Measurements from ENCODE around the gene AMPD1.

GRCh38 chr1:114728553-114728952 lies 33.2 kb upstream of the AMPD1 start:
- TF ChIP-seq MYC (IDR thresholded peaks at IDR 0.05; ENCODE audit: low read depth, low read length), result no peak
- TF ChIP-seq, protein P1, sequence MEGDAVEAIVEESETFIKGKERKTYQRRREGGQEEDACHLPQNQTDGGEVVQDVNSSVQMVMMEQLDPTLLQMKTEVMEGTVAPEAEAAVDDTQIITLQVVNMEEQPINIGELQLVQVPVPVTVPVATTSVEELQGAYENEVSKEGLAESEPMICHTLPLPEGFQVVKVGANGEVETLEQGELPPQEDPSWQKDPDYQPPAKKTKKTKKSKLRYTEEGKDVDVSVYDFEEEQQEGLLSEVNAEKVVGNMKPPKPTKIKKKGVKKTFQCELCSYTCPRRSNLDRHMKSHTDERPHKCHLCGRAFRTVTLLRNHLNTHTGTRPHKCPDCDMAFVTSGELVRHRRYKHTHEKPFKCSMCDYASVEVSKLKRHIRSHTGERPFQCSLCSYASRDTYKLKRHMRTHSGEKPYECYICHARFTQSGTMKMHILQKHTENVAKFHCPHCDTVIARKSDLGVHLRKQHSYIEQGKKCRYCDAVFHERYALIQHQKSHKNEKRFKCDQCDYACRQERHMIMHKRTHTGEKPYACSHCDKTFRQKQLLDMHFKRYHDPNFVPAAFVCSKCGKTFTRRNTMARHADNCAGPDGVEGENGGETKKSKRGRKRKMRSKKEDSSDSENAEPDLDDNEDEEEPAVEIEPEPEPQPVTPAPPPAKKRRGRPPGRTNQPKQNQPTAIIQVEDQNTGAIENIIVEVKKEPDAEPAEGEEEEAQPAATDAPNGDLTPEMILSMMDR (IDR thresholded peaks at IDR 0.05; ENCODE audit: low read depth, low read length), result no peak
- TF ChIP-seq, protein P2, sequence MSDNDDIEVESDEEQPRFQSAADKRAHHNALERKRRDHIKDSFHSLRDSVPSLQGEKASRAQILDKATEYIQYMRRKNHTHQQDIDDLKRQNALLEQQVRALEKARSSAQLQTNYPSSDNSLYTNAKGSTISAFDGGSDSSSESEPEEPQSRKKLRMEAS (IDR thresholded peaks at IDR 0.05; ENCODE audit: low read depth, low read length), result no peak
